Loucy (cell line): ENCODE results near the gene SNUPN.

Experiments
- EZH2phosphoT487 ChIP-seq: fragments of 200-600 bp; IDR thresholded peaks from 2 replicates; pipeline ENCODE4 v1.6.1; 2018; ENCODE audit warnings: antibody characterized with exemption, mild to moderate bottlenecking, moderate library complexity, borderline replicate concordance
- TF ChIP-seq, protein P1 (sequence below): fragments of 200-600 bp; sonication (generic); conservative IDR thresholded peaks from 2 replicates; pipeline ENCODE4 v1.5.1; 2014; ENCODE audit warnings: mild to moderate bottlenecking, antibody characterized with exemption, low read length

DNA sequence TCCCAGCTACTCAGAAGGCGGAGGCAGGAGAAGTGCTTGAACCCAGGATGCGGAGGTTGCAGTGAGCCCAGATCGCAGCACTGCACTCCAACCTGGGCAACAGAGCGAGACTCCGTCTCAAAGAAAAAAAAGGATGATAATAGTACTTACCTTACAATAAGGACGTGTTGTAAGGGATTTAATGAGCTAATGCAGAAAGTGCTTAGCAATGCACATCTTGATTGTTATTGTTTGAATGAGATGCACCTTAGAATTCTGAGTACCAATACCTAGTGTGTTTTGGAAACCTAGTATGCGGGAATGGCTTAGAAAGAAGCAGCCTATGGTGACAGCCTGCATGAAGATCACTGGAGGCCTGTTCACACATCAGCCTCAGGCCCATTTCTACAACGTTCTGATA, 19.5 kb downstream of the SNUPN start:
- no peak for TF ChIP-seq EZH2phosphoT487
- TF ChIP-seq, protein P1, sequence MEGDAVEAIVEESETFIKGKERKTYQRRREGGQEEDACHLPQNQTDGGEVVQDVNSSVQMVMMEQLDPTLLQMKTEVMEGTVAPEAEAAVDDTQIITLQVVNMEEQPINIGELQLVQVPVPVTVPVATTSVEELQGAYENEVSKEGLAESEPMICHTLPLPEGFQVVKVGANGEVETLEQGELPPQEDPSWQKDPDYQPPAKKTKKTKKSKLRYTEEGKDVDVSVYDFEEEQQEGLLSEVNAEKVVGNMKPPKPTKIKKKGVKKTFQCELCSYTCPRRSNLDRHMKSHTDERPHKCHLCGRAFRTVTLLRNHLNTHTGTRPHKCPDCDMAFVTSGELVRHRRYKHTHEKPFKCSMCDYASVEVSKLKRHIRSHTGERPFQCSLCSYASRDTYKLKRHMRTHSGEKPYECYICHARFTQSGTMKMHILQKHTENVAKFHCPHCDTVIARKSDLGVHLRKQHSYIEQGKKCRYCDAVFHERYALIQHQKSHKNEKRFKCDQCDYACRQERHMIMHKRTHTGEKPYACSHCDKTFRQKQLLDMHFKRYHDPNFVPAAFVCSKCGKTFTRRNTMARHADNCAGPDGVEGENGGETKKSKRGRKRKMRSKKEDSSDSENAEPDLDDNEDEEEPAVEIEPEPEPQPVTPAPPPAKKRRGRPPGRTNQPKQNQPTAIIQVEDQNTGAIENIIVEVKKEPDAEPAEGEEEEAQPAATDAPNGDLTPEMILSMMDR = no peak
